ENCODE measurements around the gene PCDHA1.
A peak's percentile ranks its signal among the peaks of the same experiment; 100 is the strongest.
"Not testable (repeated sequence)": the region's sequence is repeated elsewhere in the genome, so short reads cannot be mapped to it uniquely, and the experiment has no call there.

Gene PCDHA1

DNA sequence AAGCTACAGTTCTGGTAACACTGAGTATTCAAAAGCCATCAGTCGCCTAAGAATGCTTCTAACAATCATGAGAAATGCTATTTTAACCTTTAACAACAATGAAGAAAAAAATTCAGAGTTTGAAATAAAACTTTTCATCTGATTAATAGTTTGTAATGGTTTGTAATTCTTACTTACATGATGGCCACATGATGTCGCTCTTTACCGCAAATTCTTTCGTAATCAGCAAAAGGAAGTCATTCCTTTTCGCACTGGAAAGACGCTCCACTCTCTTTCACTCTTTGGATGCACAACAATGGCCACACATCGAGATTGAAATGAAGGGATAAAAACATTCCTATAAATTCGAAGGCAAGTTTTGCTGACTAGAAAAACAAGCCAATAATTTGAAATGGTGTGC lies 48.1 kb downstream of the PCDHA1 start, which contains the start of gene PCDHA7:
Gene PCDHA7, plus strand, starts transcription at position 277 of the 400 bp plus-strand sequence. Its CDS starts 115 bp downstream, at position 392.
- no peak for DNase-seq
- no peak within 1 kb of the TSS for H3K27ac ChIP-seq
- in situ Hi-C loops (cut with HindIII; ENCODE audit: low pct_ligation_motif_present, low sequenced_read_pairs) = no loop called here
- TF ChIP-seq, protein P1, sequence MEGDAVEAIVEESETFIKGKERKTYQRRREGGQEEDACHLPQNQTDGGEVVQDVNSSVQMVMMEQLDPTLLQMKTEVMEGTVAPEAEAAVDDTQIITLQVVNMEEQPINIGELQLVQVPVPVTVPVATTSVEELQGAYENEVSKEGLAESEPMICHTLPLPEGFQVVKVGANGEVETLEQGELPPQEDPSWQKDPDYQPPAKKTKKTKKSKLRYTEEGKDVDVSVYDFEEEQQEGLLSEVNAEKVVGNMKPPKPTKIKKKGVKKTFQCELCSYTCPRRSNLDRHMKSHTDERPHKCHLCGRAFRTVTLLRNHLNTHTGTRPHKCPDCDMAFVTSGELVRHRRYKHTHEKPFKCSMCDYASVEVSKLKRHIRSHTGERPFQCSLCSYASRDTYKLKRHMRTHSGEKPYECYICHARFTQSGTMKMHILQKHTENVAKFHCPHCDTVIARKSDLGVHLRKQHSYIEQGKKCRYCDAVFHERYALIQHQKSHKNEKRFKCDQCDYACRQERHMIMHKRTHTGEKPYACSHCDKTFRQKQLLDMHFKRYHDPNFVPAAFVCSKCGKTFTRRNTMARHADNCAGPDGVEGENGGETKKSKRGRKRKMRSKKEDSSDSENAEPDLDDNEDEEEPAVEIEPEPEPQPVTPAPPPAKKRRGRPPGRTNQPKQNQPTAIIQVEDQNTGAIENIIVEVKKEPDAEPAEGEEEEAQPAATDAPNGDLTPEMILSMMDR (IDR thresholded peaks at IDR 0.05; ENCODE audit: low read depth, low read length, missing control alignments) = no peak
- H3K36me3 ChIP-seq (replicated peaks) = no peaks in the 10 kb centered on the region
- no peak within 1 kb of the TSS for H3K4me3 ChIP-seq (ENCODE audit: low read depth, low read length)
- no peaks in the 10 kb centered on the region for H3K27me3 ChIP-seq (replicated peaks)

- in situ Hi-C loops (cut with HindIII; ENCODE audit: low pct_ligation_motif_present, low sequenced_read_pairs); H3K27me3 ChIP-seq (replicated peaks); H3K4me3 ChIP-seq (ENCODE audit: low read depth, low read length); DNase-seq; H3K36me3 ChIP-seq (replicated peaks); H3K27ac ChIP-seq: not testable (repeated sequence)
These were observed 48.6 kb downstream of the PCDHA1 start for GRCh38 chr5:140834439-140835008.

- no peaks in the 10 kb centered on the region for H3K36me3 ChIP-seq (replicated peaks)
- TF ChIP-seq, protein P1 (IDR thresholded peaks at IDR 0.05; ENCODE audit: low read depth, low read length, missing control alignments) = no peak
- in situ Hi-C loops (cut with HindIII; ENCODE audit: low pct_ligation_motif_present, low sequenced_read_pairs) = no loop called here
- H3K27me3 ChIP-seq (replicated peaks) = no peaks in the 10 kb centered on the region
- H3K4me3 ChIP-seq (ENCODE audit: low read depth, low read length) = no peak overlapping the region
- H3K27ac ChIP-seq = no peak overlapping the region
- no peak for DNase-seq
These were observed 49.9 kb downstream of the PCDHA1 start for GRCh38 chr5:140835622-140836510.

- no peaks in the 10 kb centered on the region for H3K36me3 ChIP-seq (replicated peaks)
- no peak within 1 kb of the TSS for H3K4me3 ChIP-seq (ENCODE audit: low read depth, low read length)
- no peak within 1 kb of the TSS for H3K27ac ChIP-seq
- H3K27me3 ChIP-seq (replicated peaks) = no peaks in the 10 kb centered on the region
- TF ChIP-seq, protein P1 (IDR thresholded peaks at IDR 0.05; ENCODE audit: low read depth, low read length, missing control alignments) = peak; percentile 46
- no peak for DNase-seq
- in situ Hi-C loops (cut with HindIII; ENCODE audit: low pct_ligation_motif_present, low sequenced_read_pairs) = no loop called here
These were observed 55.3 kb downstream of the PCDHA1 start, which contains the start of gene PCDHA8 for GRCh38 chr5:140840978-140841962. Gene PCDHA8, plus strand, starts transcription at chr5:140841187. Its CDS starts 135 bp downstream, at chr5:140841322.

GRCh38 chr5:140842798-140843733 lies 57.1 kb downstream of the PCDHA1 start:
- TF ChIP-seq, protein P1 (IDR thresholded peaks at IDR 0.05; ENCODE audit: low read depth, low read length, missing control alignments) = no peak
- in situ Hi-C loops (cut with HindIII; ENCODE audit: low pct_ligation_motif_present, low sequenced_read_pairs) = no loop called here
- H3K27me3 ChIP-seq (replicated peaks) = no peaks in the 10 kb centered on the region
- DNase-seq = no peak
- H3K4me3 ChIP-seq (ENCODE audit: low read depth, low read length) = no peak overlapping the region
- H3K36me3 ChIP-seq (replicated peaks) = no peaks in the 10 kb centered on the region
- no peak overlapping the region for H3K27ac ChIP-seq
